HepG2 (cell line): ENCODE data around the gene RCHY1. TPM values are rescaled to one million over a fixed set of nuclear protein-coding genes. Genes with fewer than 3 reads are reported as not detected.
"Not testable (repeated sequence)": the region's sequence is repeated elsewhere in the genome, so short reads cannot be mapped to it uniquely, and the experiment has no call there.

Experiments used
- ATAC-seq: fragments of 200-7000 bp; cut with Tn5 transposase; 3 replicates; pipeline ENCODE4 v1.9.1; 2020; ENCODE audit warnings: mild to moderate bottlenecking, moderate library complexity
- BruUV-seq: library from RNA; stranded (reverse); fragments of 400-500 nt; replicated peaks from 2 replicates; lab custom pipeline; 2021; lab: Mats Ljungman, UMichigan
- CTCF ChIA-PET: fragments of 300-600 bp; formaldehyde crosslinking; extraction: SDS; loops from one replicate; lab custom pipeline; 2021; ENCODE audit warnings: low total read pairs, inconsistent platforms, low intra/inter-chr PET ratio; lab: Yijun Ruan, JAX
- POLR2A ChIA-PET: fragments of 350-600 bp; sonication (Branson Sonifier 250); formaldehyde crosslinking; loops from one replicate; lab custom pipeline; 2020; ENCODE audit warnings: antibody characterized with exemption, inconsistent platforms; lab: Yijun Ruan, JAX
- DNase-seq: peaks from one replicate; pipeline ENCODE4 v3.0.0-alpha.2; 2015; ENCODE audit warnings: low spot score
- FAIRE-seq: peaks from 3 replicates; lab custom pipeline; 2011; peaks lifted over from hg19 to GRCh38; lab: Jason Lieb, UNC
- H2AFZ ChIP-seq: one replicate; pipeline ENCODE4 v1.6.1; 2011; ENCODE audit warnings: low read length, inconsistent platforms
- H3K27ac ChIP-seq: fragments of 300-600 bp; 3 replicates; pipeline ENCODE4 v1.8.0; 2011; ENCODE audit warnings: mixed run types, mild to moderate bottlenecking, mixed read lengths, low read length, inconsistent platforms; ENCODE audit not compliant: insufficient read depth; ENCODE audit errors: extremely low read length
- H3K27me3 ChIP-seq, 2 experiments: fragments of 200-600 bp in 1 of 2; 2 replicates in 1 of 2; 3 replicates in 1 of 2; pipeline versions ENCODE4 v1.6.0 to v1.8.0; 2011; ENCODE audit warnings: low read length in 2 of 2, mild to moderate bottlenecking in 2 of 2, moderate library complexity in 2 of 2, inconsistent platforms in 1 of 2; ENCODE audit not compliant: insufficient read depth in 2 of 2, control insufficient read depth in 1 of 2
- H3K36me3 ChIP-seq, 2 experiments: fragments of 200-600 bp in 1 of 2; replicated peaks in 1 of 2; 2 replicates in 1 of 2; 3 replicates in 1 of 2; pipeline versions ENCODE4 v1.5.1 to v1.8.0; 2011; ENCODE audit warnings: low read length in 2 of 2, inconsistent platforms in 1 of 2; ENCODE audit not compliant: insufficient read depth in 2 of 2, control insufficient read depth in 1 of 2
- H3K4me1 ChIP-seq: 2 replicates; pipeline ENCODE4 v1.5.1; 2012; ENCODE audit warnings: low read length, inconsistent platforms; ENCODE audit not compliant: insufficient read depth
- H3K4me2 ChIP-seq: 2 replicates; pipeline ENCODE4 v1.6.0; 2011; ENCODE audit warnings: low read depth, low read length, inconsistent platforms
- H3K4me3 ChIP-seq, 3 experiments: fragments of 200-600 bp in 1 of 3; sonication (generic), shearing (Covaris generic) in 1 of 3; replicated peaks in 1 of 3; 2 replicates each; pipeline ENCODE4 v1.5.1; 2011 to 2016; ENCODE audit warnings: low read length in 3 of 3, inconsistent platforms in 2 of 3, low read depth in 2 of 3, mild to moderate bottlenecking in 2 of 3, control low read depth in 1 of 3, mixed read lengths in 1 of 3; ENCODE audit not compliant: insufficient read depth in 1 of 3
- H3K79me2 ChIP-seq: one replicate; pipeline ENCODE4 v1.6.1; 2011; ENCODE audit warnings: low read length, inconsistent platforms; ENCODE audit not compliant: insufficient read depth
- H3K9ac ChIP-seq: 2 replicates; pipeline ENCODE4 v1.6.0; 2011; ENCODE audit warnings: mild to moderate bottlenecking, low read depth, low read length, inconsistent platforms; ENCODE audit not compliant: insufficient read depth
- H3K9me3 ChIP-seq: 2 replicates; pipeline ENCODE4 v1.5.1; 2012; ENCODE audit warnings: mild to moderate bottlenecking, low read length
- H4K20me1 ChIP-seq: 2 replicates; pipeline ENCODE4 v1.6.0; 2011; ENCODE audit warnings: inconsistent platforms, mild to moderate bottlenecking, low read length, moderate library complexity; ENCODE audit not compliant: insufficient read depth
- CEBPB ChIP-seq: IDR thresholded peaks from 2 replicates; pipeline ENCODE4 v1.6.1; 2011; ENCODE audit warnings: low read depth, low read length, improper control_type of control experiment, borderline replicate concordance
- CEBPG ChIP-seq: IDR thresholded peaks from 2 replicates; pipeline ENCODE4 v1.6.1; 2016
- GFI1 ChIP-seq: sonication (generic); formaldehyde crosslinking; IDR thresholded peaks from 2 replicates; pipeline ENCODE4 v1.5.0; 2020; ENCODE audit warnings: missing genetic modification reagents, mild to moderate bottlenecking, borderline replicate concordance
- KDM1A ChIP-seq: IDR thresholded peaks from 2 replicates; pipeline ENCODE4 v1.6.1; 2016; ENCODE audit warnings: missing compliant biosample characterization
- TEAD3 ChIP-seq: optimal IDR thresholded peaks from 2 replicates; pipeline ENCODE3; 2016; ENCODE audit warnings: borderline replicate concordance
- YEATS2 ChIP-seq: sonication (generic); formaldehyde crosslinking; IDR thresholded peaks from 2 replicates; pipeline ENCODE4 v1.4.0; 2020; ENCODE audit warnings: missing genetic modification reagents, borderline replicate concordance
- ZBTB33 ChIP-seq: sonication (generic); formaldehyde crosslinking; IDR thresholded peaks from 2 replicates; pipeline ENCODE4 v1.4.0; 2020; ENCODE audit warnings: missing genetic modification reagents
- ZNF460 ChIP-seq: sonication (generic); formaldehyde crosslinking; IDR thresholded peaks from 2 replicates; pipeline ENCODE4 v1.5.1; 2020; ENCODE audit warnings: missing genetic modification reagents, mild to moderate bottlenecking, borderline replicate concordance
- ZNF629 ChIP-seq: sonication (generic); formaldehyde crosslinking; conservative IDR thresholded peaks from 2 replicates; pipeline ENCODE4 v1.5.0; 2020; ENCODE audit warnings: missing genetic modification reagents
- WGBS: methylation state at CpG from one replicate; pipeline ENCODE4 v1.1.6; 2017; ENCODE audit warnings: low lambda C conversion rate; 5-methylcytosine and 5-hydroxymethylcytosine counted together
- in situ Hi-C: cut with HindIII; loops from 2 replicates; pipeline ENCODE4 v1.10.0; 2017; ENCODE audit warnings: low pct_unique_long_range_greater_than_20kb; ENCODE audit not compliant: extremely low pct_ligation_motif_present
- intact Hi-C: fragments of 100-400 bp; cut with micrococcal nuclease; formaldehyde crosslinking; loops from one replicate; pipeline ENCODE4 v1.10.0; 2022; ENCODE audit not compliant: unreplicated experiment
- polyA plus RNA-seq, 8 experiments: library from polyadenylated mRNA; depleted of rRNA in 3 of 8; stranded (reverse) in 7 of 8; unstranded in 1 of 8; fragments of >200 nt; fragmentation: Illumina TruSeq in 4 of 8; extraction: Trizol in 4 of 8; gene quantifications; 2 replicates each; pipeline versions ENCODE4 v1.2.1 to v1.2.3, GENCODE V29; 2011 to 2016; ENCODE audit warnings: low read depth in 4 of 8, missing spikeins in 1 of 8, mixed read lengths in 1 of 8; ENCODE audit not compliant: insufficient read depth in 1 of 8
- total RNA-seq, 5 experiments: library from RNA; depleted of rRNA; stranded (reverse); fragments of >200 nt; fragmentation: Illumina TruSeq; extraction: Trizol; gene quantifications; 2 replicates each; pipeline ENCODE4 v1.2.3, GENCODE V29; 2016; ENCODE audit warnings: low read depth in 1 of 5

Gene RCHY1
- total and polyA plus RNA-seq, 2 of the 13 experiments (the other 11 are each of a cell fraction or from before 2014, with no cell fraction given): 19.9 to 30.5 TPM

GRCh38 chr4:75544870-75545269 is 30.7 kb upstream of the RCHY1 start:
- no TSS peak for BruUV-seq
- Histone ChIP-seq H3K36me3 (0 out of 5 replicates have a peak, but pooled peaks cover 1 to 6% of the 10 kb centered on the region in 2 experiments), H3K27me3 (no peaks in the 10 kb centered on the region), H2AFZ (no peak overlapping the region), H3K9ac (no peak overlapping the region), H4K20me1 (no peaks in the 10 kb centered on the region), H3K4me1 (peaks cover 6% of the 10 kb centered on the region; the same call in 1 of the 2 replicates), H3K9me3 (no peaks in the 10 kb centered on the region), H3K79me2 (no peaks in the 10 kb centered on the region), H3K27ac (no peak overlapping the region), H3K4me3 (no peak overlapping the region), H3K4me2 (no peak overlapping the region)
- FAIRE-seq: no peak
- DNase-seq: no peak
- peak; percentile 51; the same call in 1 of the 2 replicates for TF ChIP-seq ZNF629 (CRISPR knock-in tag)
- no peak for TF ChIP-seq YEATS2 (CRISPR knock-in tag)
- in situ Hi-C loops (no loop called here), intact Hi-C loops (no loop called here)
- ChIA-PET CTCF (no interaction called here), POLR2A (no interaction called here)
- no peak for ATAC-seq
- WGBS: 87% methylated on average over 3 of the region's 3 CpGs

GRCh38 chr4:75544220-75544619 is 30.0 kb upstream of the RCHY1 start:
- H4K20me1 ChIP-seq, intact Hi-C loops, DNase-seq, ATAC-seq, H3K27me3 ChIP-seq, in situ Hi-C loops, H3K9me3 ChIP-seq, H3K79me2 ChIP-seq, H3K4me3 ChIP-seq, H3K27ac ChIP-seq, CTCF ChIA-PET, POLR2A ChIA-PET, H3K4me2 ChIP-seq, H3K9ac ChIP-seq, BruUV-seq, FAIRE-seq, H2AFZ ChIP-seq, H3K4me1 ChIP-seq, H3K36me3 ChIP-seq: not testable (repeated sequence)
- WGBS: 75% methylated on average over 8 of the region's 8 CpGs
- TF ChIP-seq GFI1 (CRISPR knock-in tag) (peak; percentile 76), CEBPG (CRISPR knock-in tag) (peak; percentile 70), KDM1A (CRISPR knock-in tag) (0 out of 2 replicates have a peak, but pooled peaks have one; percentile 42), TEAD3 (peak; percentile 57), ZNF460 (CRISPR knock-in tag) (peak; percentile 51; the same call in 1 of the 2 replicates), CEBPB (peak; percentile 71), ZBTB33 (peak; percentile 81)
